ENCODE measurements around the gene STK40. TPM values are rescaled to one million over a fixed set of nuclear protein-coding genes. Genes with fewer than 3 reads are reported as not detected.
A peak's percentile ranks its signal among the peaks of the same experiment; 100 is the strongest.

STK40 gene
- total and polyA plus RNA-seq, 9 of the 15 experiments (the other 6 are each of a cell fraction or from before 2014, with no cell fraction given), result 0.69 to 94.3 (median 39.1) TPM

DNA sequence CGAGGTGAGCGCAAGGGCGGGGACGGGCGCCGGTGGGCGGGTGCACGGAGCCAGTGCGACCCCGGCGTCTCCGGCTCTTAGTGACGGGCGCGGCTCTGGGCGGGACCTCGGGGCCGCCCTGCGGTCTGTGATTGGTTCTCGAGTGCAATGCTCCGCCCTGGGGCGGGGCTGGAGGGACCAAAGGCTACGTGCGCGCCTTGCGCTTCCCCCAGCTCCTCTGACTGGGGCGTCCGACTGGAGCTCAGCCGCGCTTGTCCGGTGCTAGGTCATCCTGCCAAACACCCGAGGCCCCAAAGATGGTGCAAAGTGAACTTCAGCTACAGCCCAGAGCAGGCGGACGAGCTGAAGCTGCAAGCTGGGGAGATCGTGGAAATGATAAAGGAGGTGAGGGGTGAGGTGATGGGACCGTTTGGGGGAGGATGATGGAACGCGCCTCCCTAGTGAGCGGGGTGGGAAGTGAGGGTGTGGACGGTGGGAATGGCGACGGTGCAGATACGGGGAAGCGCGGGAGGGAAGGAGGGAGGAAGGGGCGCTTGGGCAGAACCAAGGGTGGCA lies 78.7 kb downstream of the STK40 start (continued):
- TF ChIP-seq TOE1 (IDR thresholded peaks at IDR 0.05; ENCODE audit: borderline replicate concordance), result peak; percentile 57; the same call in 1 of the 2 replicates
- no peak for TF ChIP-seq TOE1 (CRISPR knock-in tag; IDR thresholded peaks at IDR 0.05; ENCODE audit: borderline replicate concordance, low read depth)
- TF ChIP-seq MEIS2 (IDR thresholded peaks at IDR 0.05; ENCODE audit: partially characterized antibody), result peak; percentile 10
- peak; percentile 60; the same call in 1 of the 2 replicates for TF ChIP-seq CHCHD3 (CRISPR knock-in tag; IDR thresholded peaks at IDR 0.05)
- TF ChIP-seq ATF1 (CRISPR knock-in tag; IDR thresholded peaks at IDR 0.05), result no peak
- peak; percentile 76; the same call in 1 of the 2 replicates for TF ChIP-seq ATF1 (tag; IDR thresholded peaks at IDR 0.05)
- TF ChIP-seq ZNF318 (IDR thresholded peaks at IDR 0.05; ENCODE audit: borderline replicate concordance in 1 of 2, low read depth in 1 of 2), result no peak
- TF ChIP-seq CUX1 (CRISPR knock-in tag; IDR thresholded peaks at IDR 0.05), result no peak
- TF ChIP-seq, protein P1, sequence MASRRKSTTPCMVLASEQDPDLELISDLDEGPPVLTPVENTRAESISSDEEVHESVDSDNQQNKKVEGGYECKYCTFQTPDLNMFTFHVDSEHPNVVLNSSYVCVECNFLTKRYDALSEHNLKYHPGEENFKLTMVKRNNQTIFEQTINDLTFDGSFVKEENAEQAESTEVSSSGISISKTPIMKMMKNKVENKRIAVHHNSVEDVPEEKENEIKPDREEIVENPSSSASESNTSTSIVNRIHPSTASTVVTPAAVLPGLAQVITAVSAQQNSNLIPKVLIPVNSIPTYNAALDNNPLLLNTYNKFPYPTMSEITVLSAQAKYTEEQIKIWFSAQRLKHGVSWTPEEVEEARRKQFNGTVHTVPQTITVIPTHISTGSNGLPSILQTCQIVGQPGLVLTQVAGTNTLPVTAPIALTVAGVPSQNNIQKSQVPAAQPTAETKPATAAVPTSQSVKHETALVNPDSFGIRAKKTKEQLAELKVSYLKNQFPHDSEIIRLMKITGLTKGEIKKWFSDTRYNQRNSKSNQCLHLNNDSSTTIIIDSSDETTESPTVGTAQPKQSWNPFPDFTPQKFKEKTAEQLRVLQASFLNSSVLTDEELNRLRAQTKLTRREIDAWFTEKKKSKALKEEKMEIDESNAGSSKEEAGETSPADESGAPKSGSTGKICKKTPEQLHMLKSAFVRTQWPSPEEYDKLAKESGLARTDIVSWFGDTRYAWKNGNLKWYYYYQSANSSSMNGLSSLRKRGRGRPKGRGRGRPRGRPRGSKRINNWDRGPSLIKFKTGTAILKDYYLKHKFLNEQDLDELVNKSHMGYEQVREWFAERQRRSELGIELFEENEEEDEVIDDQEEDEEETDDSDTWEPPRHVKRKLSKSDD (conservative IDR thresholded peaks at IDR 0.05; ENCODE audit: low read length), result no peak
- no peak for TF ChIP-seq FOXK1 (CRISPR knock-in tag; IDR thresholded peaks at IDR 0.05; ENCODE audit: borderline replicate concordance)
- peak; percentile 65; the same call in 1 of the 2 replicates for TF ChIP-seq SMARCA4 (IDR thresholded peaks at IDR 0.05)
- no peak for TF ChIP-seq ZFP1 (CRISPR knock-in tag; IDR thresholded peaks at IDR 0.05)
